Stimulated activated effector memory CD8-positive, alpha-beta T cell treated with anti-CD3 and anti-CD28 coated beads, Interleukin-12 subunit alpha, Interleukin-12 subunit beta, amount 100 ng/mL, for 72 hours (primary cell): ENCODE measurements around the gene TELO2.

Experiments
- ATAC-seq: fragments of 150-1000 bp; cut with Tn5 transposase; 2 replicates; pipeline ENCODE4 v1.10.0; 2021
- DNase-seq, 2 donors: peaks; one replicate each; pipeline ENCODE4 v3.0.0; 2021 to 2022; ENCODE audit warnings: low spot score in 2 of 2
- H3K27ac Mint-ChIP-seq: one replicate; pipeline ENCODE4 v1.8.0; 2022; ENCODE audit warnings: mild to moderate bottlenecking, mixed read lengths
- H3K36me3 Mint-ChIP-seq: one replicate; pipeline ENCODE4 v1.8.0; 2022; ENCODE audit warnings: mild to moderate bottlenecking, mixed read lengths
- H3K4me1 Mint-ChIP-seq: one replicate; pipeline ENCODE4 v1.8.0; 2022; ENCODE audit warnings: mixed read lengths
- H3K4me3 Mint-ChIP-seq: one replicate; pipeline ENCODE4 v1.8.0; 2022; ENCODE audit warnings: mild to moderate bottlenecking, mixed read lengths
- H3K9me3 Mint-ChIP-seq: one replicate; pipeline ENCODE4 v1.8.0; 2022; ENCODE audit warnings: mixed read lengths

Gene TELO2

GRCh38 chr16:1485847-1486496, 7.2 kb upstream of the TELO2 start:
- ATAC-seq = no peak
- no peaks in the 10 kb centered on the region for H3K4me1 Mint-ChIP-seq
- H3K9me3 Mint-ChIP-seq = no peaks in the 10 kb centered on the region
- no peak overlapping the region for H3K4me3 Mint-ChIP-seq
- no peak overlapping the region for H3K27ac Mint-ChIP-seq
- DNase-seq = no peak
- peaks cover 5% of the 10 kb centered on the region for H3K36me3 Mint-ChIP-seq

GRCh38 chr16:1486551-1487390, 6.4 kb upstream of the TELO2 start:
- Mint-ChIP-seq H3K36me3 (peaks cover 5% of the 10 kb centered on the region), H3K4me1 (no peaks in the 10 kb centered on the region), H3K4me3 (no peak overlapping the region), H3K9me3 (no peaks in the 10 kb centered on the region), H3K27ac (no peak overlapping the region)
- DNase-seq (no peak), ATAC-seq (no peak)

DNA sequence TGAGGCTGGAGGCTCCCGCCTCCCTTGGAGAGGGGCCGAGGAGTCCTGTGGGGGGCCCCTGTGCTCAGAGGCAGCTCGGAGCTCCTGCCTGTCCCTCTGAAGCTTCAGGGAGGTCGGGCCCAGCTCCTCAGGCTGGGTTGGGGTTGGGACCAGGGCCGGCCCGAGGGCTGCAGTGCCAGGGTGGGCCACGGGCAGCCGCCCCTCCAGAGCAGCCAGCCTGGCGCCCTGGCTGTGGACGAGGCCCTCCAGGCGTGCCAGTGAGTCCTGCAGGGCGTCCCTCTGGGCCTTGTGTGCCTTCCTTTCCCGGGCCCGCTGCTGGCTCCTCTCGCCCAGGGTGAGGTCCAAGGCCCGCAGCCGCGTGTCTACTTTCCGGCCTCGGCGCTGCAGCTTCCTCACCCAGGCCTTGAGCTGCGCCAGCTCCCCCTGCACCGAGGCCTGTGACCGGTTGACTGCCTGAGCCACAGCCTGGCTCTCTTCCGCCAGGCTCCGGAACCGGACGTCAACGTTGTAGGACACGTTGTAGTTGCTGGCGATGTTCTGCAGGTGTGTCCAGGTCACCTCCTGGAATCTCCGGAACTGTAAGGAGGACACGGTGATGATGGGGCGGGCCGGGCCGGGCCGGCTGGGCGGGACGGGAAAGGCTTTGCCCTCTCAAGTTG, 5.6 kb upstream of the TELO2 start:
- no peak for DNase-seq
- Mint-ChIP-seq H3K4me3 (no peak overlapping the region), H3K4me1 (peaks cover 3% of the 10 kb centered on the region), H3K9me3 (no peaks in the 10 kb centered on the region), H3K27ac (no peak overlapping the region), H3K36me3 (peaks cover 5% of the 10 kb centered on the region)
- ATAC-seq = no peak

- ATAC-seq = no peak
Measured at GRCh38 chr16:1488054-1488601, 5.0 kb upstream of the TELO2 start.

GRCh38 chr16:1488619-1489018, 4.5 kb upstream of the TELO2 start, which contains the start of gene PTX4:
Gene PTX4, minus strand, starts transcription at chr16:1488944. Its CDS starts 35 bp downstream, at chr16:1488909.
- ATAC-seq (no peak), DNase-seq (no peak)
- Mint-ChIP-seq H3K36me3 (peaks cover 9% of the 10 kb centered on the region), H3K9me3 (no peaks in the 10 kb centered on the region), H3K4me3 (no peak within 1 kb of the TSS), H3K27ac (no peak within 1 kb of the TSS), H3K4me1 (peaks cover 10% of the 10 kb centered on the region)

More at GRCh38 chr16:1488054-1488601, 5.0 kb upstream of the TELO2 start:
- H3K9me3 Mint-ChIP-seq = no peaks in the 10 kb centered on the region
- H3K4me3 Mint-ChIP-seq = no peak overlapping the region
- peaks cover 7% of the 10 kb centered on the region for H3K36me3 Mint-ChIP-seq
- no peak for DNase-seq
- H3K4me1 Mint-ChIP-seq = peaks cover 9% of the 10 kb centered on the region
- no peak overlapping the region for H3K27ac Mint-ChIP-seq

GRCh38 chr16:1489077-1489476, 4.1 kb upstream of the TELO2 start:
- H3K27ac Mint-ChIP-seq = no peak overlapping the region
- DNase-seq (no peak), ATAC-seq (no peak)
- H3K36me3 Mint-ChIP-seq = peaks cover 13% of the 10 kb centered on the region
- H3K4me1 Mint-ChIP-seq = peaks cover 13% of the 10 kb centered on the region
- H3K9me3 Mint-ChIP-seq = no peaks in the 10 kb centered on the region
- H3K4me3 Mint-ChIP-seq = no peak overlapping the region

GRCh38 chr16:1491327-1491726, 1.8 kb upstream of the TELO2 start:
- DNase-seq (no peak), ATAC-seq (no peak)
- no peak overlapping the region for H3K4me3 Mint-ChIP-seq
- H3K4me1 Mint-ChIP-seq = peaks cover 18% of the 10 kb centered on the region
- H3K27ac Mint-ChIP-seq = peak overlapping the region; percentile 49
- peaks cover 25% of the 10 kb centered on the region for H3K36me3 Mint-ChIP-seq
- no peaks in the 10 kb centered on the region for H3K9me3 Mint-ChIP-seq

DNA sequence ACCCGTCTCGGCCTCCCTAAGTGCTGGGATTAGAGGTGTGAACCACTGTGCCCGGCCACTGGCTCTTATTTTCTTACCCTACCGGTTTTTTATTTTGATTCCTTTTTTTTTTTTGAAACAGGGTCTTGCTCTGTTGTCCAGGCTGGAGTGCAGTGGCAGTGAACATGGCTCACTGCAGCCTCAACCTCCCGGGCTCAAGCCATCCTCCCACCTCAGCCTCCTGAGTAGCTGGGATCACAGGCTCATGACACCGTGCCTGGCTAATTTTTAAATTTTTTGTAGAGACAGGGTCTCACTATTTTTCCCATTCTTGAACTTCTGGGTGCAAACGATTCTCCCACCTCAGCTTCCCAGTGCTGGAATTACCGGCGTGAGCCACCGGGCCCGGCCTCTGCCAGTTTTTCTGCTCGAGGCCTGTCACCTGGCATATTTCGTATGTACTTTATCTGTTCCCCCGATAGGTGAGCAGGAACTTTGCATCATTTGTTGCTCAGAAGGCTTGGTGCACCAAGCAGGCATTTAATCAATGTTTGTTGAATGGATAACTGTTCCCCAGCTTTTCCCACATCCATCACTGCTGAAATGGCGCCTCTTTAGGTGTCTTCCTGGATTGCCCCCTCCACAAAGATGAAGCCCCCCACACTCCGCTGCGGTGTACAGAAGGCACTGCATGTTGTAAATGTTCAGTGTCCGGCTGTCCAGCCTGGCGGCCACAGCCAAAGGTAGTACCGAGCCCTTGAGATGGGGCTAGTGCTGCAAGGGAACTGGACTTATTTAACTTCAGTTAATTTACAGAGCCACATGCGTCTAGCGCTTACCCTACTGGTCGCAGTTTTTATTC, 858 bp upstream of the TELO2 start:
- peaks cover 31% of the 10 kb centered on the region for H3K36me3 Mint-ChIP-seq
- H3K4me3 Mint-ChIP-seq = peak overlapping the region; percentile 83

GRCh38 chr16:1493746-1494094, 560 bp downstream of the TELO2 start:
- H3K4me3 Mint-ChIP-seq = peak overlapping the region; percentile 83
- peaks cover 18% of the 10 kb centered on the region for H3K4me1 Mint-ChIP-seq
- peak; percentile 42 for ATAC-seq
- no peaks in the 10 kb centered on the region for H3K9me3 Mint-ChIP-seq
- no peak for DNase-seq
- peaks cover 45% of the 10 kb centered on the region for H3K36me3 Mint-ChIP-seq
- peak overlapping the region; percentile 97 for H3K27ac Mint-ChIP-seq

More for the DNA sequence above, 858 bp upstream of the TELO2 start:
- ATAC-seq (no peak), DNase-seq (no peak)
- no peaks in the 10 kb centered on the region for H3K9me3 Mint-ChIP-seq
- H3K27ac Mint-ChIP-seq = peak overlapping the region; percentile 97
- peaks cover 18% of the 10 kb centered on the region for H3K4me1 Mint-ChIP-seq

DNA sequence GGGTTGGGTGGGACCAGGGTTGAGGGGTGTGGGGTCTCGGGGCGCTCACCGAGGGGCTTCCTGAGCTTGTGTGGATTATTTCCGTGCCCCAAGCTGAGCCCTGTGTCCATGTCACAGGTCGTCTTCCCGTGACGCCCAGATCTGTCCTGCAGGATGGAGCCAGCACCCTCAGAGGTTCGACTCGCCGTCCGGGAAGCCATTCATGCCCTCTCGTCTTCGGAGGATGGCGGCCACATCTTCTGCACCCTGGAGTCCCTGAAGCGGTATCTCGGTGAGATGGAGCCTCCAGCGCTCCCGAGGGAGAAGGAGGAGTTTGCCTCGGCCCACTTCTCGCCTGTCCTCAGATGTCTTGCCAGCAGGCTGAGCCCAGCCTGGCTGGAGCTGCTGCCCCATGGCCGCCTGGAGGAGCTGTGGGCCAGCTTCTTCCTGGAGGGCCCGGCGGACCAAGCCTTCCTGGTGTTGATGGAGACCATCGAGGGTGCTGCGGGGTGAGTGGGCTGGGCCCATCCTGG, 1.0 kb downstream of the TELO2 start:
- Mint-ChIP-seq H3K9me3 (no peaks in the 10 kb centered on the region), H3K27ac (peak overlapping the region; percentile 97), H3K36me3 (peaks cover 48% of the 10 kb centered on the region), H3K4me3 (peak overlapping the region; percentile 83), H3K4me1 (peaks cover 18% of the 10 kb centered on the region)
- ATAC-seq (no peak), DNase-seq (no peak)

GRCh38 chr16:1494711-1495110, 1.6 kb downstream of the TELO2 start:
- no peak for ATAC-seq
- no peak for DNase-seq
- Mint-ChIP-seq H3K9me3 (no peaks in the 10 kb centered on the region), H3K36me3 (peaks cover 48% of the 10 kb centered on the region), H3K4me3 (peak overlapping the region; percentile 83), H3K27ac (no peak overlapping the region), H3K4me1 (peaks cover 18% of the 10 kb centered on the region)

GRCh38 chr16:1495211-1495888, 2.2 kb downstream of the TELO2 start:
- Mint-ChIP-seq H3K9me3 (no peaks in the 10 kb centered on the region), H3K36me3 (peaks cover 48% of the 10 kb centered on the region), H3K4me1 (peaks cover 18% of the 10 kb centered on the region), H3K4me3 (peak overlapping the region; percentile 29), H3K27ac (no peak overlapping the region)
- DNase-seq = no peak
- ATAC-seq = no peak

GRCh38 chr16:1495889-1496262, 2.7 kb downstream of the TELO2 start:
- peaks cover 48% of the 10 kb centered on the region for H3K36me3 Mint-ChIP-seq
- no peaks in the 10 kb centered on the region for H3K9me3 Mint-ChIP-seq
- no peak for ATAC-seq
- no peak for DNase-seq
- H3K27ac Mint-ChIP-seq = no peak overlapping the region
- H3K4me3 Mint-ChIP-seq = peak overlapping the region; percentile 29
- H3K4me1 Mint-ChIP-seq = peaks cover 18% of the 10 kb centered on the region

DNA sequence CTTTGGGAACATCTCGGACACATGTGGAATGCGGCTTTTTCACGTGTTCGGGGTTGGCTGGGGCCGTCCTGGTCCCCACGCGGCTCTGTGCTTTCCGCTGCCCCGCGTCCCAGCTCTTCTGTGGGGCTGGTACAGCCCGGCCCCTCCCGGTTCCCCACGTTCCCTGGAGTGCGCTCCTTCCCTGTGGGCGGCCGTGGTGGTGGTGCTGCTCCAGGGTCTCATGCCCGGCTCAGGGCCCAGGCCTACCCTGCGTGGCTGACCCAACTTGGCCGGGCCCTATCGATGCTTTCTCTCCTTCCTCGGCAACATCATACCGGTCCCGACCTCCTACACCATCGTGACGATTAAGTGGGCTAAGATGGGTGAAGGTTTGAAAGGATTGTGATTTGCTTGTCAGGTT, 3.3 kb downstream of the TELO2 start:
- Mint-ChIP-seq H3K9me3 (no peaks in the 10 kb centered on the region), H3K4me3 (no peak overlapping the region), H3K27ac (no peak overlapping the region), H3K4me1 (peaks cover 18% of the 10 kb centered on the region), H3K36me3 (peaks cover 51% of the 10 kb centered on the region)
- ATAC-seq = no peak
- no peak for DNase-seq
